SK-N-SH (cell line): Measurements from ENCODE around the gene CEBPG.

ENCODE experiments used
- CTCF ChIP-seq: fragments of 200-600 bp; sonication (generic); IDR thresholded peaks from 2 replicates; pipeline ENCODE4 v1.6.1; 2017; ENCODE audit warnings: antibody characterized with exemption, mild to moderate bottlenecking, moderate library complexity
- EP300 ChIP-seq, 2 experiments: IDR thresholded peaks; 2 replicates each; pipeline versions ENCODE4 v1.4.0 to v1.6.1; 2012; ENCODE audit warnings: borderline replicate concordance in 1 of 2, low read depth in 1 of 2, low read length in 1 of 2
- EZH2phosphoT487 ChIP-seq: fragments of 200-600 bp; sonication (generic); IDR thresholded peaks from 2 replicates; pipeline ENCODE4 v1.6.1; 2017; ENCODE audit warnings: low read depth, mixed run types, mild to moderate bottlenecking, antibody characterized with exemption, moderate library complexity, borderline replicate concordance
- FOXJ3 ChIP-seq: sonication (generic); formaldehyde crosslinking; IDR thresholded peaks from 2 replicates; pipeline ENCODE4 v1.5.1; 2020; ENCODE audit warnings: mild to moderate bottlenecking, missing genetic modification reagents
- GATA2 ChIP-seq: sonication (generic); formaldehyde crosslinking; IDR thresholded peaks from 2 replicates; pipeline ENCODE4 v1.5.0; 2020; ENCODE audit warnings: mild to moderate bottlenecking, missing genetic modification reagents
- MAX ChIP-seq: IDR thresholded peaks from 2 replicates; pipeline ENCODE4 v1.4.0; 2012; ENCODE audit warnings: low read depth
- PBX3 ChIP-seq: IDR thresholded peaks from 2 replicates; pipeline ENCODE4; 2012
- RAD21 ChIP-seq: IDR thresholded peaks from 2 replicates; pipeline ENCODE4 v1.6.1; 2012; ENCODE audit warnings: mild to moderate bottlenecking, low read length
- REST ChIP-seq: IDR thresholded peaks from 2 replicates; pipeline ENCODE4 v1.6.1; 2012; ENCODE audit warnings: mild to moderate bottlenecking, low read depth, low read length, moderate library complexity
- RFX5 ChIP-seq: IDR thresholded peaks from 2 replicates; pipeline ENCODE4 v1.6.1; 2012; ENCODE audit warnings: mild to moderate bottlenecking, improper control_type of control experiment, low read length
- SMC3 ChIP-seq: IDR thresholded peaks from 2 replicates; pipeline ENCODE4 v1.6.1; 2012; ENCODE audit warnings: low read depth, low read length, improper control_type of control experiment
- TAF1 ChIP-seq: IDR thresholded peaks from 2 replicates; pipeline ENCODE4 v1.6.1; 2012; ENCODE audit warnings: low read depth, mild to moderate bottlenecking, low read length, moderate library complexity, borderline replicate concordance
- USF2 ChIP-seq: fragments of 150-350 bp; IDR thresholded peaks from 2 replicates; pipeline ENCODE4 v1.6.1; 2017; ENCODE audit warnings: antibody characterized with exemption, low read length, low read depth, borderline replicate concordance

GRCh38 chr19:33384983-33385382 is 11.5 kb downstream of the CEBPG start:
- no peak for TF ChIP-seq RAD21
- TF ChIP-seq SMC3: no peak
- no peak for TF ChIP-seq TAF1
- no peak for TF ChIP-seq CTCF
- no peak for TF ChIP-seq EP300 (IDR thresholded peaks at IDR 0.05; ENCODE audit: borderline replicate concordance in 1 of 2, low read depth in 1 of 2, low read length in 1 of 2)
- no peak for TF ChIP-seq EZH2phosphoT487
- TF ChIP-seq USF2: no peak
- no peak for TF ChIP-seq GATA2 (CRISPR knock-in tag)
- no peak for TF ChIP-seq REST
- TF ChIP-seq PBX3: no peak
- TF ChIP-seq MAX: no peak
- no peak for TF ChIP-seq FOXJ3
- TF ChIP-seq RFX5: no peak
